Endothelial cell (in vitro differentiated cells): ENCODE results near the gene MAPKAPK2. TPM values are rescaled to one million over a fixed set of nuclear protein-coding genes. Genes with fewer than 3 reads are reported as not detected.
A peak's percentile ranks its signal among the peaks of the same experiment; 100 is the strongest.

ENCODE experiments used
- DNase-seq: peaks from one replicate; pipeline ENCODE4 v3.0.0; 2021; ENCODE audit warnings: low spot score
- H3K27ac Mint-ChIP-seq: one replicate; pipeline ENCODE4 v1.8.0; 2021; ENCODE audit warnings: mixed read lengths, inconsistent platforms; ENCODE audit not compliant: unreplicated experiment
- H3K27me3 Mint-ChIP-seq: one replicate; pipeline ENCODE4 v1.8.0; 2021; ENCODE audit warnings: mild to moderate bottlenecking, moderate library complexity, mixed read lengths, inconsistent platforms; ENCODE audit not compliant: unreplicated experiment
- H3K36me3 Mint-ChIP-seq: one replicate; pipeline ENCODE4 v1.8.0; 2021; ENCODE audit warnings: mild to moderate bottlenecking, low read depth, mixed read lengths, inconsistent platforms; ENCODE audit not compliant: unreplicated experiment
- H3K4me1 Mint-ChIP-seq: one replicate; pipeline ENCODE4 v1.8.0; 2021; ENCODE audit warnings: mild to moderate bottlenecking, mixed read lengths, inconsistent platforms; ENCODE audit not compliant: unreplicated experiment
- H3K4me3 Mint-ChIP-seq: one replicate; pipeline ENCODE4 v1.8.0; 2021; ENCODE audit warnings: mild to moderate bottlenecking, mixed read lengths, inconsistent platforms; ENCODE audit not compliant: unreplicated experiment
- H3K9me3 Mint-ChIP-seq: one replicate; pipeline ENCODE4 v1.8.0; 2021; ENCODE audit warnings: mixed read lengths, inconsistent platforms; ENCODE audit not compliant: unreplicated experiment
- total RNA-seq: library from RNA; stranded (reverse); fragmentation: NEBNext Ultra II Directional; extraction: Animal tissue kit (Norgen Biotek cat#: 25700); gene quantifications from one replicate; pipeline ENCODE4 v1.2.1, GENCODE V29; 2021; ENCODE audit not compliant: unreplicated experiment
- TF ChIP-seq, protein P1 (sequence below): fragments of 200-600 bp; sonication (generic); IDR thresholded peaks from one replicate; pipeline ENCODE4 v1.5.0; 2021; ENCODE audit warnings: antibody characterized with exemption; ENCODE audit not compliant: unreplicated experiment

MAPKAPK2 gene
- total RNA-seq, 1 donor from 2014 or later, result 109 TPM

DNA sequence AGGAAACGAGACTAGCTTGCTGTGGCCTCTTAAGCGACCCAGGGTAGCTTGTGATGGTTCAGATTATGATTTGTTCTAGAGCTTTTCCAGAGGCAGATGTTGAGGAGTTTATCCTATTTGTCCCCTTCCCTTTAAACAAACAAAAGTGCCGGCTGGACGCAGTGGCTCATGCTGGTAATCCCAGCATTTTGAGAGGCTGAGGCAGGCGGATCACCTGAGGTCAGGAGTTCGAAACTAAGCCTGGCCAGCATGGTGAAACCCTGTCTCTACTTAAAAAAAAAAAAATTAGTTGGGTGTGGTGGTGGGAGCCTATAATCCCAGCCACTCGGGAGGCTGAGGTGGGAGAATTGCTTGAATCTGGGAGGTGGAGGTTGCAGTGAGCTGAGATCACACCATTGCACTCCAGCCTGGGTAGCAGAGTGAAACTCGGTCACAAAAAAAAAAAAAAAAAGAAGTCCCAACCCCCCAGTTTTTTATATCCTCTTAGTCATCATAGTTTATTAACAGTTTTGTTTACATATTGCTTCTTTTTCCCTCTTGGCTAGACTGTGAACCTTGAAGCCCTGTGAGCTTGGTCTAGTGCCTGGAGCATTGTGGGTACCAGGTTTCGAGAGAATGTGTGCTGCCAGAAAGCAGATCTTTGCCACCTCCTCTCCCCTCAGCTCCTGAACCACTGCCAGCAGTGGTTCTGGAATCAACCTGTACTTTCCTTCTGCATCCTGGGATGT, 29.8 kb downstream of the MAPKAPK2 start:
- Mint-ChIP-seq H3K36me3 (no peaks in the 10 kb centered on the region), H3K9me3 (no peaks in the 10 kb centered on the region), H3K4me1 (peaks cover 38% of the 10 kb centered on the region), H3K4me3 (no peak overlapping the region), H3K27ac (no peak overlapping the region), H3K27me3 (no peaks in the 10 kb centered on the region)
- no peak for DNase-seq
- TF ChIP-seq, protein P1, sequence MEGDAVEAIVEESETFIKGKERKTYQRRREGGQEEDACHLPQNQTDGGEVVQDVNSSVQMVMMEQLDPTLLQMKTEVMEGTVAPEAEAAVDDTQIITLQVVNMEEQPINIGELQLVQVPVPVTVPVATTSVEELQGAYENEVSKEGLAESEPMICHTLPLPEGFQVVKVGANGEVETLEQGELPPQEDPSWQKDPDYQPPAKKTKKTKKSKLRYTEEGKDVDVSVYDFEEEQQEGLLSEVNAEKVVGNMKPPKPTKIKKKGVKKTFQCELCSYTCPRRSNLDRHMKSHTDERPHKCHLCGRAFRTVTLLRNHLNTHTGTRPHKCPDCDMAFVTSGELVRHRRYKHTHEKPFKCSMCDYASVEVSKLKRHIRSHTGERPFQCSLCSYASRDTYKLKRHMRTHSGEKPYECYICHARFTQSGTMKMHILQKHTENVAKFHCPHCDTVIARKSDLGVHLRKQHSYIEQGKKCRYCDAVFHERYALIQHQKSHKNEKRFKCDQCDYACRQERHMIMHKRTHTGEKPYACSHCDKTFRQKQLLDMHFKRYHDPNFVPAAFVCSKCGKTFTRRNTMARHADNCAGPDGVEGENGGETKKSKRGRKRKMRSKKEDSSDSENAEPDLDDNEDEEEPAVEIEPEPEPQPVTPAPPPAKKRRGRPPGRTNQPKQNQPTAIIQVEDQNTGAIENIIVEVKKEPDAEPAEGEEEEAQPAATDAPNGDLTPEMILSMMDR, result no peak

DNA sequence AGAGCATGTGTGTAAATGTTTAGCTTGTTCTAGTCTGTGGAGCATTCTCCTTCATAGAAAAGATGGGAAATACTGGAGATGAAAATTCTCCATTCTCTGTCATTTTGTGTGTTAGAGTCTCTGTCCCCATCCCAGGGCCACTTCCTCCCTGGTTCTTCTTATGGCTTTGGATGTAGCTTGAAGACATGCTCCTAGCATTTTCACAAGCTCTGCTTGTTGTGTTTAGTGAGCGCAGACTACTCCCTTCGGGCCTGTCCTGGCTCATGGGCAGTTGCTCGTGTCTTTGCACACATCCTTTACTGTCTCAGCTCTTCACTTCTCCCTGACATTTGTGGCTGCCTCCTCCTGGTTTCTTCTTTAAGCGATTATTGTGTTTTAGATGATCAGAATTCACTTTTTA, 30.4 kb downstream of the MAPKAPK2 start:
- TF ChIP-seq, protein P1, result no peak
- Mint-ChIP-seq H3K27me3 (no peaks in the 10 kb centered on the region), H3K27ac (no peak overlapping the region), H3K36me3 (no peaks in the 10 kb centered on the region), H3K9me3 (no peaks in the 10 kb centered on the region), H3K4me1 (peaks cover 34% of the 10 kb centered on the region), H3K4me3 (no peak overlapping the region)
- no peak for DNase-seq

DNA sequence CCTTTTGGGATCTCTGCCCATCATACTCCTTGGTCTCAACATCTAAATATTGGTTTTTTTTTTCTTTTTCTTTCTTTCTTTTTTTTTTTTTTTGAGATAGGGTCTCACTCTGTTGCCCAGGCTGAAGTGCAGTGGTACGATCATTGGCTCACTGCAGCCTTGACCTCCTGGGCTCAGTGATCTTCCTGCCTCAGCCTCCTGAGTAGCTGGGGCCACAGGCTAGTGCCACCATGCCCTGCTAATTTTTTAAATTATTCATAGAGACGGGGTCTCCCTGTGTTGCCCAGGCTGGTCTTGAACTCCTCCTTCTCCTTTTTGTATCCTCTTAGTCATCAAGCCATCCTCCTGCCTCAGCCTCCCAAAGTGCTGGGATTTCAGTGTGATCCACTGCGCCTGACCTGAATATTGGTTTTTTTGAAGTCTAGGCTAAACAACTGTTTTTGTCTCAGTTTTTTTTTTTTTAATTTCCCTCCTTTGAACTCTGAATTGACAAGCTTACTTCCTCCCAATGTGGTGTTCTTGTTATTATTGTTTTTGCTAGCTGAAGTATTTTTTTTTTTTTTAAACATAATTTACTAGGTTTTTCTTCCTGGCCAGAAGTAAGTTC, 30.9 kb downstream of the MAPKAPK2 start:
- no peak for DNase-seq
- Mint-ChIP-seq H3K27me3 (no peaks in the 10 kb centered on the region), H3K4me3 (no peak overlapping the region), H3K36me3 (no peaks in the 10 kb centered on the region), H3K4me1 (peaks cover 31% of the 10 kb centered on the region), H3K9me3 (no peaks in the 10 kb centered on the region), H3K27ac (peak overlapping the region; percentile 62)
- TF ChIP-seq, protein P1, result no peak

DNA sequence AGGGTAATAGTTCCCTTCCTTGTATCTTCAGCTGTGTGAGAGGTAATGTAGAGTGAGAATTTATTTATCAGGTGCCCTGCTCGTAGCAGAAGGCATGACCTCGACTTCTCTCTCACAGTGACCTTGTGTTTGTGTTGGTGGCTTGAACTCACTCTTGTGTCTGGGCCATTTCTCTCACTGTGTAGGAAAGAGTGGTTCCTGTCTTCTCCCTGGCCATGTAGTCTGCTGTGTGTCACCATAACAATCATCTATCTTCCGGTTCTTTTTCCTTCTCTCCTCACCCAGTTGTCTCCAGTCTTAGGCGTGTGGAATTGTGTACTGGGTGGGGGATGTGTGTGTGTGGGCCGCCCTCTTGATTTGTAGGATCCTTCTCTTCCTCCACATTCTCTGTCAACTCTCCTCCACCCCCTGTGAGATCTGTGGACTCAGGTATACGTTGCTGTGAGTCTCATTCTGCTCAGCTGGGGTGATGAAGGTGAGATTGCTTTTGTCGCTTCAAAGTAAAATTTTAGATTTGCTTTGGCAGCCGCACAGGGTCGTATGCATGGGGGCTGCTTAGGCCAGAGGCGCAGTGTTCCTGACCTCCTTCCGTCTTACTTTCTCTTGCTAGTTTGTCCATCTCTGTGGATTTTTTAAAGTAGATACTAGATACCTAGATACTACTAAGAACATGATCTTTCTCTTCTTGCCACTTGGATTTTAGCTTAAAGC, 31.6 kb downstream of the MAPKAPK2 start:
- Mint-ChIP-seq H3K27ac (peak overlapping the region; percentile 62), H3K27me3 (no peaks in the 10 kb centered on the region), H3K36me3 (no peaks in the 10 kb centered on the region), H3K9me3 (no peaks in the 10 kb centered on the region), H3K4me1 (peaks cover 32% of the 10 kb centered on the region), H3K4me3 (no peak overlapping the region)
- TF ChIP-seq, protein P1, result no peak
- no peak for DNase-seq
